OCI-LY1 (cell line): ENCODE data around the gene GRIN3B.

Source experiments
- H2AFZ ChIP-seq: fragments of 200-600 bp; sonication (generic), shearing (Covaris generic); 2 replicates; pipeline ENCODE4 v1.6.0; 2014; ENCODE audit warnings: antibody characterized with exemption, mild to moderate bottlenecking, low read length
- H3F3A ChIP-seq: fragments of 200-600 bp; sonication (generic), shearing (Covaris generic); 2 replicates; pipeline ENCODE4 v1.6.0; 2014; ENCODE audit warnings: mild to moderate bottlenecking, antibody characterized with exemption, low read length, moderate library complexity; ENCODE audit not compliant: insufficient read depth
- H3K27ac ChIP-seq: fragments of 200-600 bp; sonication (generic); 2 replicates; pipeline ENCODE4 v1.5.1; 2014; ENCODE audit warnings: low read length, mixed run types, mild to moderate bottlenecking, low read depth; ENCODE audit not compliant: poor library complexity, severe bottlenecking
- H3K27me3 ChIP-seq: fragments of 200-600 bp; sonication (generic); 2 replicates; pipeline ENCODE4 v1.6.0; 2014; ENCODE audit warnings: antibody characterized with exemption, mild to moderate bottlenecking, low read length, moderate library complexity; ENCODE audit not compliant: insufficient read depth
- H3K36me3 ChIP-seq: fragments of 200-600 bp; sonication (generic); 2 replicates; pipeline ENCODE4 v1.6.1; 2014; ENCODE audit warnings: mild to moderate bottlenecking, antibody characterized with exemption, low read length, moderate library complexity, mixed read lengths; ENCODE audit not compliant: insufficient read depth
- H3K4me1 ChIP-seq: fragments of 200-600 bp; sonication (generic); 2 replicates; pipeline ENCODE4 v1.5.1; 2014; ENCODE audit warnings: mild to moderate bottlenecking, low read length, moderate library complexity; ENCODE audit not compliant: insufficient read depth, severe bottlenecking
- H3K4me2 ChIP-seq: fragments of 200-600 bp; sonication (generic), shearing (Covaris generic); 2 replicates; pipeline ENCODE4 v1.6.1; 2014; ENCODE audit warnings: low read length
- H3K4me3 ChIP-seq: fragments of 200-600 bp; sonication (generic); 2 replicates; pipeline ENCODE4 v1.5.1; 2014; ENCODE audit warnings: low read length, low read depth, mild to moderate bottlenecking, mixed read lengths; ENCODE audit not compliant: poor library complexity, severe bottlenecking
- H3K79me2 ChIP-seq: fragments of 200-600 bp; shearing (Covaris generic); 2 replicates; pipeline ENCODE4 v1.6.1; 2016; ENCODE audit warnings: mixed run types, low read length, mixed read lengths; ENCODE audit not compliant: insufficient read depth
- H3K9ac ChIP-seq: fragments of 200-600 bp; sonication (generic), shearing (Covaris generic); 2 replicates; pipeline ENCODE4 v1.6.1; 2014; ENCODE audit warnings: mild to moderate bottlenecking, low read length, mixed read lengths
- H3K9me2 ChIP-seq: fragments of 200-600 bp; sonication (generic), shearing (Covaris generic); 2 replicates; pipeline ENCODE4 v1.6.1; 2014; ENCODE audit warnings: low read depth, mild to moderate bottlenecking, low read length, mixed read lengths
- H3K9me3 ChIP-seq: fragments of 200-600 bp; shearing (Covaris generic); 2 replicates; pipeline ENCODE4 v1.6.1; 2014; ENCODE audit warnings: low read length, mixed read lengths
- H4K20me1 ChIP-seq: fragments of 200-600 bp; sonication (generic), shearing (Covaris generic); 2 replicates; pipeline ENCODE4 v1.6.0; 2016; ENCODE audit warnings: mild to moderate bottlenecking, low read length; ENCODE audit not compliant: insufficient read depth
- CTCF ChIP-seq: fragments of 200-600 bp; sonication (generic), shearing (Covaris generic); IDR thresholded peaks from 2 replicates; pipeline ENCODE4 v1.5.1; 2017; ENCODE audit warnings: mild to moderate bottlenecking, antibody characterized with exemption, low read length, moderate library complexity, mixed read lengths
- EZH2 ChIP-seq: fragments of 200-600 bp; sonication (generic), shearing (Covaris generic); IDR thresholded peaks from 2 replicates; pipeline ENCODE4 v1.8.0; 2017; ENCODE audit warnings: borderline replicate concordance, mixed run types, mild to moderate bottlenecking, antibody characterized with exemption, low read length, moderate library complexity, mixed read lengths

GRIN3B gene

GRCh38 chr19:1000591-1001537 lies 645 bp downstream of the GRIN3B start:
- TF ChIP-seq CTCF (no peak), EZH2 (no peak)
- no peaks in the 10 kb centered on the region for H3F3A ChIP-seq
- H3K79me2 ChIP-seq, result no peaks in the 10 kb centered on the region
- no peak overlapping the region for H3K9ac ChIP-seq
- H3K9me3 ChIP-seq, result no peaks in the 10 kb centered on the region
- no peaks in the 10 kb centered on the region for H3K9me2 ChIP-seq
- no peak overlapping the region for H3K4me3 ChIP-seq
- no peaks in the 10 kb centered on the region for H4K20me1 ChIP-seq
- H3K4me1 ChIP-seq, result no peaks in the 10 kb centered on the region
- H2AFZ ChIP-seq, result no peak overlapping the region
- peaks cover 12% of the 10 kb centered on the region; the same call in 1 of the 2 replicates for H3K27me3 ChIP-seq
- no peaks in the 10 kb centered on the region for H3K36me3 ChIP-seq
- H3K4me2 ChIP-seq, result no peak overlapping the region
- H3K27ac ChIP-seq, result no peak overlapping the region

GRCh38 chr19:1001538-1002166 lies 1.4 kb downstream of the GRIN3B start:
- no peaks in the 10 kb centered on the region for H3K36me3 ChIP-seq
- TF ChIP-seq CTCF (peak; percentile 84), EZH2 (no peak)
- H3K9me2 ChIP-seq, result no peaks in the 10 kb centered on the region
- H3K9ac ChIP-seq, result no peak overlapping the region
- H3K4me1 ChIP-seq, result no peaks in the 10 kb centered on the region
- no peaks in the 10 kb centered on the region for H4K20me1 ChIP-seq
- no peak overlapping the region for H3K4me3 ChIP-seq
- no peaks in the 10 kb centered on the region for H3K79me2 ChIP-seq
- H3K4me2 ChIP-seq, result no peak overlapping the region
- no peaks in the 10 kb centered on the region for H3K9me3 ChIP-seq
- H2AFZ ChIP-seq, result no peak overlapping the region
- H3K27me3 ChIP-seq, result peaks cover 12% of the 10 kb centered on the region; the same call in 1 of the 2 replicates
- H3F3A ChIP-seq, result no peaks in the 10 kb centered on the region
- no peak overlapping the region for H3K27ac ChIP-seq

- no peak overlapping the region for H3K4me2 ChIP-seq
- H3K9ac ChIP-seq, result no peak overlapping the region
- H3K27me3 ChIP-seq, result peaks cover 12% of the 10 kb centered on the region; the same call in 1 of the 2 replicates
- no peaks in the 10 kb centered on the region for H3K9me2 ChIP-seq
- H3K9me3 ChIP-seq, result no peaks in the 10 kb centered on the region
- no peaks in the 10 kb centered on the region for H3K79me2 ChIP-seq
- H3F3A ChIP-seq, result no peaks in the 10 kb centered on the region
- no peak overlapping the region for H3K4me3 ChIP-seq
- H4K20me1 ChIP-seq, result no peaks in the 10 kb centered on the region
- H3K4me1 ChIP-seq, result no peaks in the 10 kb centered on the region
- H3K36me3 ChIP-seq, result no peaks in the 10 kb centered on the region; the same call in 1 of the 2 replicates
- no peak overlapping the region for H3K27ac ChIP-seq
- no peak overlapping the region for H2AFZ ChIP-seq
- TF ChIP-seq EZH2, result no peak
Observed at GRCh38 chr19:1002600-1002999, 2.4 kb downstream of the GRIN3B start.
